CD14-positive monocyte (primary cell): ENCODE measurements around the gene CPA1. TPM values are rescaled to one million over a fixed set of nuclear protein-coding genes. Genes with fewer than 3 reads are reported as not detected.

ENCODE experiments used
- DNase-seq, 3 donors: peaks; one replicate each; pipeline ENCODE4 v3.0.0-alpha.2; 2011 to 2022
- H2AFZ ChIP-seq: 2 replicates; pipeline ENCODE4 v1.6.0; 2012; ENCODE audit warnings: mild to moderate bottlenecking, low read depth, low read length, inconsistent platforms; ENCODE audit not compliant: insufficient read depth, poor library complexity, severe bottlenecking
- H3K27ac ChIP-seq, 2 donors: 1 replicate in 1 of 2; 2 replicates in 1 of 2; pipeline ENCODE4 v1.5.1; 2012 to 2013; ENCODE audit warnings: low read length in 2 of 2, control low read depth in 1 of 2, inconsistent platforms in 1 of 2, low read depth in 1 of 2, mild to moderate bottlenecking in 1 of 2
- H3K27me3 ChIP-seq, 2 donors: one replicate each; pipeline versions ENCODE4 v1.6.0 to v1.6.1; 2011 to 2013; ENCODE audit warnings: low read length in 2 of 2; ENCODE audit not compliant: control insufficient read depth in 2 of 2, insufficient read depth in 2 of 2
- H3K36me3 ChIP-seq, 2 donors: replicated peaks in 1 of 2; 1 replicate in 1 of 2; 2 replicates in 1 of 2; pipeline versions ENCODE4 v1.5.1 to v1.6.1; 2012 to 2013; ENCODE audit warnings: low read length in 2 of 2, control low read depth in 1 of 2, inconsistent platforms in 1 of 2, mild to moderate bottlenecking in 1 of 2; ENCODE audit not compliant: insufficient read depth in 2 of 2, control insufficient read depth in 1 of 2
- H3K4me1 ChIP-seq, 2 donors: 1 replicate in 1 of 2; 2 replicates in 1 of 2; pipeline versions ENCODE4 v1.5.1 to v1.6.1; 2012 to 2013; ENCODE audit warnings: low read length in 2 of 2, control low read depth in 1 of 2, inconsistent platforms in 1 of 2, mild to moderate bottlenecking in 1 of 2, moderate library complexity in 1 of 2; ENCODE audit not compliant: insufficient read depth in 2 of 2, control insufficient read depth in 1 of 2
- H3K4me2 ChIP-seq: replicated peaks from 2 replicates; pipeline ENCODE3; 2012; ENCODE audit warnings: low read length, moderate library complexity, mild to moderate bottlenecking; ENCODE audit not compliant: poor library complexity, severe bottlenecking; ENCODE audit errors: extremely low read depth
- H3K4me3 ChIP-seq, 3 experiments: fragments of 200-600 bp in 1 of 3; sonication (generic) in 1 of 3; replicated peaks in 1 of 3; 1 replicate in 2 of 3; 2 replicates in 1 of 3; pipeline ENCODE4 v1.5.1; 2011 to 2013; ENCODE audit warnings: low read length in 3 of 3, mild to moderate bottlenecking in 3 of 3, control low read depth in 2 of 3, low read depth in 2 of 3, inconsistent platforms in 1 of 3, moderate library complexity in 1 of 3
- H3K79me2 ChIP-seq: 2 replicates; pipeline ENCODE4 v1.6.0; 2012; ENCODE audit warnings: mild to moderate bottlenecking, control low read depth, inconsistent platforms, low read length, moderate library complexity; ENCODE audit not compliant: insufficient read depth
- H3K9ac ChIP-seq: 2 replicates; pipeline ENCODE4 v1.6.0; 2017; ENCODE audit warnings: low read length, mild to moderate bottlenecking; ENCODE audit not compliant: insufficient read depth, poor library complexity, severe bottlenecking
- H3K9me3 ChIP-seq, 2 donors: replicated peaks in 1 of 2; 1 replicate in 1 of 2; 2 replicates in 1 of 2; pipeline versions ENCODE4 v1.5.1 to v1.6.1; 2012 to 2013; ENCODE audit warnings: low read length in 2 of 2, control low read depth in 1 of 2; ENCODE audit not compliant: control insufficient read depth in 1 of 2, insufficient read depth in 1 of 2
- H4K20me1 ChIP-seq: 2 replicates; pipeline ENCODE4 v1.6.0; 2012; ENCODE audit warnings: mild to moderate bottlenecking, low read length, control low read depth, moderate library complexity; ENCODE audit not compliant: insufficient read depth
- H3K27ac Mint-ChIP-seq, 7 donors: one replicate each; pipeline ENCODE4 v1.8.0; 2020; ENCODE audit warnings: mild to moderate bottlenecking in 7 of 7, mixed read lengths in 7 of 7, moderate library complexity in 6 of 7, inconsistent platforms in 2 of 7
- H3K27me3 Mint-ChIP-seq, 3 donors: one replicate each; pipeline ENCODE4 v1.8.0; 2021 to 2022; ENCODE audit warnings: low read depth in 3 of 3, mild to moderate bottlenecking in 3 of 3, mixed read lengths in 3 of 3, moderate library complexity in 3 of 3, inconsistent platforms in 1 of 3
- H3K36me3 Mint-ChIP-seq, 2 donors: one replicate each; pipeline ENCODE4 v1.8.0; 2020; ENCODE audit warnings: mixed read lengths in 2 of 2, inconsistent platforms in 1 of 2, mild to moderate bottlenecking in 1 of 2
- H3K4me1 Mint-ChIP-seq: one replicate; pipeline ENCODE4 v1.8.0; 2020; ENCODE audit warnings: mild to moderate bottlenecking, mixed read lengths
- H3K4me3 Mint-ChIP-seq, 2 donors: one replicate each; pipeline ENCODE4 v1.8.0; 2020; ENCODE audit warnings: mild to moderate bottlenecking in 2 of 2, mixed read lengths in 2 of 2, moderate library complexity in 1 of 2
- H3K9me3 Mint-ChIP-seq, 7 donors: one replicate each; pipeline ENCODE4 v1.8.0; 2020 to 2022; ENCODE audit warnings: mixed read lengths in 7 of 7, mild to moderate bottlenecking in 6 of 7, moderate library complexity in 6 of 7, inconsistent platforms in 2 of 7
- WGBS: methylation state at CpG from one replicate; pipeline ENCODE4 v1.1.5; 2013; ENCODE audit warnings: missing lambda C conversion rate; ENCODE audit not compliant: insufficient coverage; 5-methylcytosine and 5-hydroxymethylcytosine counted together
- intact Hi-C, 2 donors: fragments of 100-400 bp; cut with micrococcal nuclease; formaldehyde crosslinking; loops; one replicate each; pipeline versions ENCODE4 v1.15.0 to v1.15.1; 2023
- polyA minus RNA-seq: library from RNA; depleted of rRNA, polyadenylated mRNA; stranded (reverse); fragments of >200 nt; gene quantifications from 2 replicates; pipeline ENCODE4 v1.2.3, GENCODE V29; 2012
- polyA plus RNA-seq, 3 donors: library from polyadenylated mRNA; depleted of rRNA in 1 of 3; unstranded in 2 of 3; stranded (reverse) in 1 of 3; fragments of 300-500 nt in 2 of 3; fragments of >200 nt in 1 of 3; fragmentation: Illumina TruSeq in 2 of 3; gene quantifications; 1 replicate in 2 of 3; 2 replicates in 1 of 3; pipeline ENCODE4 v1.2.3, GENCODE V29; 2012 to 2021
- total RNA-seq, 12 experiments: library from RNA in 1 of 12; stranded (reverse) in 1 of 12; fragments of 120-200 nt in 1 of 12; gene quantifications; one replicate each; pipeline ENCODE4 v1.2.4 and lab custom pipeline; 2013 to 2026; ENCODE audit warnings: mixed read lengths in 6 of 12, inconsistent platforms in 1 of 12
- TF ChIP-seq, protein P1 (sequence below): fragments of 200-600 bp; IDR thresholded peaks from one replicate; pipeline ENCODE4 v1.8.0; 2022; ENCODE audit warnings: antibody characterized with exemption, mild to moderate bottlenecking

The CPA1 gene
- not detected for total RNA-seq (2013)
- polyA plus RNA-seq, result not detected
- polyA minus RNA-seq, result not detected in 2 replicates
- total RNA-seq (lab: John Stamatoyannopoulos, UW), result 0 to 0.35 (median 0.03) reads per million in 11 experiments

DNA sequence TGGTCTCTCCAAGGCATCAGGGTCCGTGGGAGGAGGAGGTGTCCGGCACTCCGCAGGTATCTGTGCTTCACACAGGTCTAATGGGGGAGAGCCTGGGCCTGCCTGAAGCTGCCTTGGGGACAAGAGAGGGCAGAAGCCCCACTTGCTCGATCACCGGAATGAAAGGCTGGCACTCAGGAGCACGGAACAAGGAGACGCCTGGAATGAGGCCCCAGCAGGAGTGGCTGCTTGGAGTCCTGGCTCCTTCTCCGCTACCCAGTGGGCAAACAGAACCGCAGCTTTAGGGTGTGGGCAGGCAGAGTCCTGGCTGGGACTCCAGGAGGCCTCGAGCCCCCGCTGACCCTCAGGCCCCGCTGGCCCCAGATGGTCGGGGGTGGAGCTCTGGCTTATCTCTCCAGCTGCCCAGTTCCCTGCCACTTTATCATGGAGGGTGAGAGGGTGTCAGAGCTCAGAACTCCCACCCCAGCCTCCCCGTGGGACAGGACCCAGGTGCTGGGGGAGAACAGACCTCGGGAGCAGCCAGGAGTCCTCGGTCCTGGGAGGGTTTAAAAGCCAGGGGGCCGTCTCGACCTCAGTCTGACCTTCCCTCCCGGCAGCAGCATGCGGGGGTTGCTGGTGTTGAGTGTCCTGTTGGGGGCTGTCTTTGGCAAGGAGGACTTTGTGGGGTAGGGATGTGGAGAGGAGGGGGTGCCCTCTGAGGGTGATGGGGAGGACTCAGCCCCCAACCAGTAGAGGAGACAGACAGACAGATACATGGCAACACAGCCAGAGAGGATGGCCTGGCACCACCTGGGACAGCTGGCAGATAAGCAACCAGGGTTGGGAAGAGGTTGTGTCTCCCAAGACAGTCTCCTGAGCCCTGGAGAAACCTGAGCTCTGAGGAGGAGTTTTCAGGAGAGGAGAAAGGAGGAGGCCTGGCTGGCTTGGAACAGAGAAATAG is at the start of gene CPA1:
CPA1 (plus strand) TSS at position 574 of the 940 bp plus-strand sequence; CDS start at position 601, 27 bp downstream.
- Mint-ChIP-seq H3K27ac (no peak within 1 kb of the TSS), H3K27me3 (peaks cover 0 to 8% (median 7%) of the 10 kb centered on the region in 3 donors), H3K4me3 (no peak within 1 kb of the TSS), H3K9me3 (peaks cover 11 to 23% (median 13%) of the 10 kb centered on the region in 7 donors), H3K36me3 (no peaks in the 10 kb centered on the region), H3K4me1 (peaks cover 13% of the 10 kb centered on the region)
- Histone ChIP-seq H4K20me1 (no peaks in the 10 kb centered on the region), H3K27me3 (no peaks in the 10 kb centered on the region), H3K36me3 (no peaks in the 10 kb centered on the region), H3K79me2 (no peaks in the 10 kb centered on the region), H3K9ac (no peak within 1 kb of the TSS), H3K4me3 (no peak within 1 kb of the TSS), H3K9me3 (peaks cover 5 to 18% of the 10 kb centered on the region in 2 donors), H3K4me1 (peaks cover 13% of the 10 kb centered on the region in 2 donors), H2AFZ (no peak within 1 kb of the TSS), H3K4me2 (no peak within 1 kb of the TSS), H3K27ac (no peak within 1 kb of the TSS)
- 92% methylated on average over 18 of the region's 20 CpGs for WGBS
- TF ChIP-seq, protein P1, sequence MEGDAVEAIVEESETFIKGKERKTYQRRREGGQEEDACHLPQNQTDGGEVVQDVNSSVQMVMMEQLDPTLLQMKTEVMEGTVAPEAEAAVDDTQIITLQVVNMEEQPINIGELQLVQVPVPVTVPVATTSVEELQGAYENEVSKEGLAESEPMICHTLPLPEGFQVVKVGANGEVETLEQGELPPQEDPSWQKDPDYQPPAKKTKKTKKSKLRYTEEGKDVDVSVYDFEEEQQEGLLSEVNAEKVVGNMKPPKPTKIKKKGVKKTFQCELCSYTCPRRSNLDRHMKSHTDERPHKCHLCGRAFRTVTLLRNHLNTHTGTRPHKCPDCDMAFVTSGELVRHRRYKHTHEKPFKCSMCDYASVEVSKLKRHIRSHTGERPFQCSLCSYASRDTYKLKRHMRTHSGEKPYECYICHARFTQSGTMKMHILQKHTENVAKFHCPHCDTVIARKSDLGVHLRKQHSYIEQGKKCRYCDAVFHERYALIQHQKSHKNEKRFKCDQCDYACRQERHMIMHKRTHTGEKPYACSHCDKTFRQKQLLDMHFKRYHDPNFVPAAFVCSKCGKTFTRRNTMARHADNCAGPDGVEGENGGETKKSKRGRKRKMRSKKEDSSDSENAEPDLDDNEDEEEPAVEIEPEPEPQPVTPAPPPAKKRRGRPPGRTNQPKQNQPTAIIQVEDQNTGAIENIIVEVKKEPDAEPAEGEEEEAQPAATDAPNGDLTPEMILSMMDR, result no peak
- no peak for DNase-seq
- intact Hi-C loops, result no loop called here

DNA sequence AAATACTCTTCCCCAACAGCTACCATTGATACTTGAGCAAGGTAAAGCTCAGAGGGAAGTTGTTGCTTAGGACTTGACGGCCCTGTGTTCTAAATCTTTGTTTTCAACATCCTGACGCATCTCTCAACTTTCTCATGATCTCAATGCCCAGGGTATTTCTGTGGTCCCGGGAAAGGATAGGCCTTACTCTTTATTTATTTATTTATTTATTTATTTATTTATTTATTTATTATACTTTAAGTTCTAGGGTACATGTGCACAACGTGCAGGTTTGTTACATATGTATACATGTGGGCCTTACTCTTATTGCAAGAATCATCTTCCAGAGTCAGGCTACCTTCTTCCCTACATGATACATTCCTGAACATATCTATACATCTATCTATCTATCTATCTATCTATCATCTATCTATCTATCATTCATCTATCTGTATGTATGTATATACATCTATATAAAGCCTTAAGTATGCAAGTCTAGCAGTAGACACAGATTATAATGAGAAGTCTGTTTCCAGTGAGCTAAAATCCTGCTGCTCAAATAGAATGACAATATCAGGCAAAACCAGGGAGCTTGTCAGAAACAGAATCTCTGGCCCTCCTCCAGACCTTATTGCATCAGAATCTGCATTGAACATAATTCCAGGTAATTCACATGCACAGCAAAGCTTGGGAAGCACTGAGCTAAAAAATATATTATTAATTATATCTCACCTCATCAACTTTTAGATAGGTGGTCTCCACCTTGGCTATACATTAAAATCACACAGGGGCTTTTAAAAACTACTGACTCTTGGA is 47.8 kb upstream of the CPA1 start:
- H3K36me3 ChIP-seq, result no peaks in the 10 kb centered on the region
- no CpG with 5 or more reads among the region's 4 CpGs for WGBS
- H3K4me2 ChIP-seq, result no peak overlapping the region

More for the DNA sequence above, 47.8 kb upstream of the CPA1 start:
- no peak for DNase-seq
- no peaks in the 10 kb centered on the region for H3K36me3 Mint-ChIP-seq
- Histone ChIP-seq H3K4me3 (no peak overlapping the region), H3K4me1 (no peaks in the 10 kb centered on the region), H2AFZ (no peak overlapping the region), H3K9me3 (no peaks in the 10 kb centered on the region), H3K79me2 (no peaks in the 10 kb centered on the region), H4K20me1 (no peaks in the 10 kb centered on the region), H3K27ac (no peak overlapping the region), H3K27me3 (no peaks in the 10 kb centered on the region), H3K9ac (no peak overlapping the region)
- intact Hi-C loops, result no loop called here
- no peaks in the 10 kb centered on the region for H3K4me1 Mint-ChIP-seq
- TF ChIP-seq, protein P1, result no peak
- no peaks in the 10 kb centered on the region for H3K27me3 Mint-ChIP-seq
- no peak overlapping the region for H3K27ac Mint-ChIP-seq
- no peak overlapping the region for H3K4me3 Mint-ChIP-seq
- no peaks in the 10 kb centered on the region for H3K9me3 Mint-ChIP-seq
